Mucosa of stomach (tissue), 1 donor: Measurements from ENCODE around the gene ABITRAM.
A peak's percentile ranks its signal among the peaks of the same experiment; 100 is the strongest.
"Not testable (repeated sequence)": the region's sequence is repeated elsewhere in the genome, so short reads cannot be mapped to it uniquely, and the experiment has no call there.

Experiments used
- H3K27me3 ChIP-seq: one replicate; pipeline ENCODE4 v1.7.0; 2013; ENCODE audit warnings: mild to moderate bottlenecking, low read length; ENCODE audit not compliant: control insufficient read depth, insufficient read depth
- H3K36me3 ChIP-seq: one replicate; pipeline ENCODE4 v1.7.0; 2013; ENCODE audit warnings: low read length; ENCODE audit not compliant: control insufficient read depth, insufficient read depth
- H3K4me1 ChIP-seq: one replicate; pipeline ENCODE4 v1.7.0; 2013; ENCODE audit warnings: mild to moderate bottlenecking, low read length; ENCODE audit not compliant: control insufficient read depth, insufficient read depth
- H3K4me3 ChIP-seq: one replicate; pipeline ENCODE4 v1.7.0; 2013; ENCODE audit warnings: low read length
- H3K9ac ChIP-seq: one replicate; pipeline ENCODE4 v1.7.0; 2013; ENCODE audit warnings: mild to moderate bottlenecking, low read length, moderate library complexity
- H3K9me3 ChIP-seq: one replicate; pipeline ENCODE4 v1.7.0; 2013; ENCODE audit warnings: mild to moderate bottlenecking, low read length, moderate library complexity; ENCODE audit not compliant: control insufficient read depth
- donor health status: Pancreatic carcinoma.

ABITRAM gene

GRCh38 chr9:108905494-108905893 is 28.7 kb upstream of the ABITRAM start:
- no peaks in the 10 kb centered on the region for H3K27me3 ChIP-seq
- no peaks in the 10 kb centered on the region for H3K9me3 ChIP-seq
- no peak overlapping the region for H3K9ac ChIP-seq
- H3K4me3 ChIP-seq: no peak overlapping the region
- no peaks in the 10 kb centered on the region for H3K4me1 ChIP-seq
- H3K36me3 ChIP-seq: no peaks in the 10 kb centered on the region

GRCh38 chr9:108910402-108910801 is 23.8 kb upstream of the ABITRAM start:
- no peaks in the 10 kb centered on the region for H3K9me3 ChIP-seq
- no peaks in the 10 kb centered on the region for H3K4me1 ChIP-seq
- no peak overlapping the region for H3K9ac ChIP-seq
- no peaks in the 10 kb centered on the region for H3K36me3 ChIP-seq
- H3K27me3 ChIP-seq: no peaks in the 10 kb centered on the region
- no peak overlapping the region for H3K4me3 ChIP-seq

- Histone ChIP-seq H3K4me3 (no peak overlapping the region), H3K36me3 (peaks cover 3% of the 10 kb centered on the region), H3K4me1 (no peaks in the 10 kb centered on the region)
Observed at GRCh38 chr9:108910914-108911313, 23.3 kb upstream of the ABITRAM start.

GRCh38 chr9:108911820-108912219 is 22.4 kb upstream of the ABITRAM start:
- Histone ChIP-seq H3K9ac (no peak overlapping the region), H3K36me3 (peaks cover 4% of the 10 kb centered on the region), H3K27me3 (no peaks in the 10 kb centered on the region), H3K4me1 (no peaks in the 10 kb centered on the region), H3K4me3 (no peak overlapping the region), H3K9me3 (no peaks in the 10 kb centered on the region)

More at GRCh38 chr9:108910914-108911313, 23.3 kb upstream of the ABITRAM start:
- H3K27me3 ChIP-seq: no peaks in the 10 kb centered on the region
- no peak overlapping the region for H3K9ac ChIP-seq
- no peaks in the 10 kb centered on the region for H3K9me3 ChIP-seq

GRCh38 chr9:108913391-108913790 is 20.8 kb upstream of the ABITRAM start:
- no peaks in the 10 kb centered on the region for H3K9me3 ChIP-seq
- no peak overlapping the region for H3K4me3 ChIP-seq
- H3K9ac ChIP-seq: no peak overlapping the region
- H3K4me1 ChIP-seq: no peaks in the 10 kb centered on the region
- H3K27me3 ChIP-seq: no peaks in the 10 kb centered on the region
- peaks cover 8% of the 10 kb centered on the region for H3K36me3 ChIP-seq

- H3K36me3 ChIP-seq: peaks cover 8% of the 10 kb centered on the region
Observed at GRCh38 chr9:108919517-108919916, 14.7 kb upstream of the ABITRAM start.

GRCh38 chr9:108920401-108920800 is 13.8 kb upstream of the ABITRAM start:
- H3K4me3 ChIP-seq, H3K27me3 ChIP-seq, H3K36me3 ChIP-seq, H3K9ac ChIP-seq, H3K4me1 ChIP-seq, H3K9me3 ChIP-seq: not testable (repeated sequence)

More at GRCh38 chr9:108919517-108919916, 14.7 kb upstream of the ABITRAM start:
- Histone ChIP-seq H3K9ac (no peak overlapping the region), H3K9me3 (no peaks in the 10 kb centered on the region), H3K4me1 (peaks cover 9% of the 10 kb centered on the region), H3K4me3 (no peak overlapping the region), H3K27me3 (no peaks in the 10 kb centered on the region)

- H3K9me3 ChIP-seq: no peaks in the 10 kb centered on the region
- no peak overlapping the region for H3K9ac ChIP-seq
- H3K4me1 ChIP-seq: peaks cover 9% of the 10 kb centered on the region
- H3K4me3 ChIP-seq: no peak overlapping the region
- H3K36me3 ChIP-seq: peaks cover 4% of the 10 kb centered on the region
- no peaks in the 10 kb centered on the region for H3K27me3 ChIP-seq
Observed at GRCh38 chr9:108921200-108921599, 13.0 kb upstream of the ABITRAM start.

- H3K4me3 ChIP-seq: no peak overlapping the region
- H3K9me3 ChIP-seq: no peaks in the 10 kb centered on the region
- no peaks in the 10 kb centered on the region for H3K27me3 ChIP-seq
- H3K9ac ChIP-seq: no peak overlapping the region
- H3K4me1 ChIP-seq: peaks cover 5% of the 10 kb centered on the region
- no peaks in the 10 kb centered on the region for H3K36me3 ChIP-seq
Observed at GRCh38 chr9:108924466-108924865, 9.7 kb upstream of the ABITRAM start.

GRCh38 chr9:108928386-108928785 is 5.8 kb upstream of the ABITRAM start:
- Histone ChIP-seq H3K36me3 (no peaks in the 10 kb centered on the region), H3K27me3 (no peaks in the 10 kb centered on the region), H3K4me3 (no peak overlapping the region), H3K9ac (no peak overlapping the region), H3K4me1 (peaks cover 8% of the 10 kb centered on the region), H3K9me3 (no peaks in the 10 kb centered on the region)

- Histone ChIP-seq H3K36me3 (no peaks in the 10 kb centered on the region), H3K4me1 (peaks cover 14% of the 10 kb centered on the region), H3K9ac (peak overlapping the region; percentile 83), H3K9me3 (no peaks in the 10 kb centered on the region), H3K4me3 (peak overlapping the region; percentile 70), H3K27me3 (no peaks in the 10 kb centered on the region)
Observed at GRCh38 chr9:108933231-108933717, 926 bp upstream of the ABITRAM start.

GRCh38 chr9:108933718-108934322 is 380 bp upstream of the ABITRAM start, which contains the start of gene ELP1:
Gene ELP1, minus strand, starts transcription at chr9:108934124. Its CDS starts 2,978 bp downstream, at chr9:108931146.
- no peaks in the 10 kb centered on the region for H3K27me3 ChIP-seq
- no peaks in the 10 kb centered on the region for H3K36me3 ChIP-seq
- peak within 1 kb of the TSS; percentile 83 for H3K9ac ChIP-seq
- peak within 1 kb of the TSS; percentile 70 for H3K4me3 ChIP-seq
- H3K9me3 ChIP-seq: no peaks in the 10 kb centered on the region
- peaks cover 14% of the 10 kb centered on the region for H3K4me1 ChIP-seq
